ENCODE data around the gene C15orf39. TPM values are rescaled to one million over a fixed set of nuclear protein-coding genes. Genes with fewer than 3 reads are reported as not detected.

The C15orf39 gene
- total RNA-seq, 1 donor = 8.1 TPM

GRCh38 chr15:75191235-75191634, 10.4 kb upstream of the C15orf39 start:
- no peak overlapping the region for H3K4me3 ChIP-seq (ENCODE audit: low read depth, low read length)
- no peak for DNase-seq (ENCODE audit: low read depth)
- TF ChIP-seq CTCF (IDR thresholded peaks at IDR 0.05; ENCODE audit: insufficient read depth, low read length) = no peak

GRCh38 chr15:75192307-75192706, 9.4 kb upstream of the C15orf39 start:
- TF ChIP-seq CTCF (IDR thresholded peaks at IDR 0.05; ENCODE audit: insufficient read depth, low read length) = no peak
- no peak overlapping the region for H3K4me3 ChIP-seq (ENCODE audit: low read depth, low read length)
- DNase-seq (ENCODE audit: low read depth) = no peak

- H3K4me3 ChIP-seq (ENCODE audit: low read depth, low read length) = no peak overlapping the region
- no peak for DNase-seq (ENCODE audit: low read depth)
- TF ChIP-seq CTCF (IDR thresholded peaks at IDR 0.05; ENCODE audit: insufficient read depth, low read length) = no peak
Measured at GRCh38 chr15:75193272-75193671, 8.4 kb upstream of the C15orf39 start.

GRCh38 chr15:75193976-75194375, 7.7 kb upstream of the C15orf39 start:
- DNase-seq (ENCODE audit: low read depth) = no peak
- no peak for TF ChIP-seq CTCF (IDR thresholded peaks at IDR 0.05; ENCODE audit: insufficient read depth, low read length)
- H3K4me3 ChIP-seq (ENCODE audit: low read depth, low read length) = no peak overlapping the region

GRCh38 chr15:75194397-75194796, 7.3 kb upstream of the C15orf39 start:
- no peak for TF ChIP-seq CTCF (IDR thresholded peaks at IDR 0.05; ENCODE audit: insufficient read depth, low read length)
- DNase-seq (ENCODE audit: low read depth) = no peak
- H3K4me3 ChIP-seq (ENCODE audit: low read depth, low read length) = no peak overlapping the region

GRCh38 chr15:75195122-75195765, 6.4 kb upstream of the C15orf39 start:
- no peak for TF ChIP-seq CTCF (IDR thresholded peaks at IDR 0.05; ENCODE audit: insufficient read depth, low read length)
- DNase-seq (ENCODE audit: low read depth) = no peak
- H3K4me3 ChIP-seq (ENCODE audit: low read depth, low read length) = no peak overlapping the region

GRCh38 chr15:75195766-75196241, 5.9 kb upstream of the C15orf39 start:
- DNase-seq (ENCODE audit: low read depth) = no peak
- TF ChIP-seq CTCF (IDR thresholded peaks at IDR 0.05; ENCODE audit: insufficient read depth, low read length) = no peak
- no peak overlapping the region for H3K4me3 ChIP-seq (ENCODE audit: low read depth, low read length)
